ENCODE measurements around the gene STK38.
"Not testable (repeated sequence)": the region's sequence is repeated elsewhere in the genome, so short reads cannot be mapped to it uniquely, and the experiment has no call there.

STK38 gene

DNA sequence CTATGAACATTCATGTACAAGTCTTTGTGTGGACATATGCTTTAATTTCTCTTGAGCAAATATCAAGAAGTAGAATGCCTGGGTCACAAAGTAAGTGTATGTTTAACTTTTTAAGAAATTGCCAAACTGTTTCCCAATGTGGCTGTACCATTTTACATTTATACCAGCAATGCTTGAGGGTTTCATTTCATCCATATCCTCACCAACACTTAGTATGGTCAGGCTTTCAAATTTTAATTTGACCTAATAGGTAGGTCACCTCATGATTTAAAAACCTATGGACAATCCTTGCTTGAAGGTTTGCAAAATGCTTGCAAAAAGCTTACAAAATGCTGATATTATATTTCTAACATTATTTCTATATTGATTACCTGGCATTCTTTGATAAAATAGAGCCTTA lies 27.4 kb upstream of the STK38 start:
- H3K9me3 Mint-ChIP-seq (ENCODE audit: low read depth), result no peaks in the 10 kb centered on the region
- no peaks in the 10 kb centered on the region for H3K36me3 Mint-ChIP-seq
- H3K4me1 Mint-ChIP-seq (ENCODE audit: low read depth), result peaks cover 5% of the 10 kb centered on the region
- H3K4me3 Mint-ChIP-seq, result no peak overlapping the region
- no peaks in the 10 kb centered on the region for H3K27me3 Mint-ChIP-seq
- H3K27ac Mint-ChIP-seq, result no peak overlapping the region

DNA sequence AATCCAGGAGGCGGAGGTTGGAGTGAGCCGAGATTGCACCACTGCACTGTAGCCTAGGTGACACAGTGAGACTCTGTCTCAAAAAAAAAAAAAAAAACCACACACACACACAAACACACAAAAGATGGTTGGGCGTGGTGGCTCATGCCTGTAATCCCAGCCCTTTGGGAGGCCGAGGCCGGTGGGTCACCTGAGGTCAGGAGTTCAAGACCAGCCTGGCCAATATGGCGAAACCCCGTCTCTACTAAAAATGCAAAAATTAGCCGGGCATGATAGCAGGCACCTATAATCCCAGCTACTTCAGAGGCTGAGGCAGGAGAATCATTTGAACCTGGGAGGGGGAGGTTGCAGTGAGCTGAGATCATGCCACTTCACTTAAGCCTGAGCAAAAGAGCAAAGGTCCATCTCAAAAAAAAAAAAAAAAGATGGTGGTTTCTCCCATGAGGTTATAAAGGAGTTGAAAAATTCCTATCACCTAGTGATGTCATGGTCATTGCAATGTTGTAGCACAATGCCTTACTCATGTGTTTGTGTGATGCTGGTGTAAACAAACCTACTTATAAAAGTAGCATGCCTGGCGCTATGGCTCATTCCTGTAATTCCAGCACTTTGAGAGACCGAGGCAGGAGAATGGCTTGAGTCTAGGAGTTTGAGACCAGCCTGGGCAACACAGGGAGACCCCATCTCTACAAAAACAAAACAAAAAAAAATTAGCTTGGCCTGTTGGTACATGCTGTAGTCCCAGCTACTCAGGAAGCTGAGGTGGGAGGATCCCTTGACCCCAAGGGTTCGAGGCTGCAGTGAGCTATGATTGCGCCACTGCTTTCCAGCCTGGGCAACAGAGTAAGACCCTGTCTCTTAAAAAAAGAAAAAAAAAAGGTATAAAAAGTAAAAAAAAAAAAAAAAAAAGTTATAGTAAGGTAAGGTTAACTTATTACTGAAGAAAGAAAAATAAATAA lies 25.4 kb upstream of the STK38 start:
- H3K27me3 Mint-ChIP-seq; H3K4me3 Mint-ChIP-seq; H3K9me3 Mint-ChIP-seq (ENCODE audit: low read depth); H3K27ac Mint-ChIP-seq; H3K4me1 Mint-ChIP-seq (ENCODE audit: low read depth); H3K36me3 Mint-ChIP-seq: not testable (repeated sequence)

DNA sequence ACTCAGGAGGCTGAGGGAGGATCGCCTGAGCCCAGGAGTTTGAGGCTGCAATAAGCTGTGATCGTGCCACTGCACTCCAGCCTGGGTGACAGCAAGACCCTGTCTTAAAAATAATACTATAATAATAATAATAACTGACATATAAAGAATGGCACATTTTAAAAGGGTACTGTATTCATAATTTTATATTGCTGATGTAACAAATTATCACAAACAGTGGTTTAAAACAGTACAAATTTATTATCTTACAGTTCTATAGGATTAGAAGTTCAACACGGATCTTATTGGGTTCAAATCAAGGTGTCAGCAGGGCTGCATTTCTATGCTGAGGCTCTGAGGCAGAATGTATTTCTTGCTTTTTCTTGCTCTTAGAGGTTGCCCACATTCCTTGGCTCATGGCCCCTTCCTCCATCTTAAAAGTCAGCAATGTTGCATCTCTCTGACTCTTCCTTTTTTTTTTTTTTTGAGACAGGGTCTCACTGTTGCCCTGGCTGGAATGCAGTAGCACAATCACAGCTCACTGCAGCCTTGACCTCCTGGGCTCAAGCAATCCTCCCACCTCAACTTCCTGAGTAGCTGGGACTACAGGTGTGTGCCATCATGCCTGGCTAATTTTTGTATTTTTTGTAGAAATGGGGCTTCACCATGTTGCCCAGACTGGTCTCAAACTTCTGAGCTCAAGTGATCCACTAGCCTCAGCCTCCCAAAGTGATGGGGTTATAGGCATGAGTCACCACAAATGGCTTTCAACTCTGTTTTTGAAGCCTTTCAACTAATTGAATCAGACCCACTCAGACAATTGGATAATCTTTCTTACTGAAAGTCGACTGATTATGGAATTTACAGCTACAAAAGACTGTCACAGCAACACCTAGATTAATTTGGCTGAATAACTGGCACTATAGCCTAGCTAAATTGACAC lies 24.1 kb upstream of the STK38 start:
- no peaks in the 10 kb centered on the region for H3K36me3 Mint-ChIP-seq

DNA sequence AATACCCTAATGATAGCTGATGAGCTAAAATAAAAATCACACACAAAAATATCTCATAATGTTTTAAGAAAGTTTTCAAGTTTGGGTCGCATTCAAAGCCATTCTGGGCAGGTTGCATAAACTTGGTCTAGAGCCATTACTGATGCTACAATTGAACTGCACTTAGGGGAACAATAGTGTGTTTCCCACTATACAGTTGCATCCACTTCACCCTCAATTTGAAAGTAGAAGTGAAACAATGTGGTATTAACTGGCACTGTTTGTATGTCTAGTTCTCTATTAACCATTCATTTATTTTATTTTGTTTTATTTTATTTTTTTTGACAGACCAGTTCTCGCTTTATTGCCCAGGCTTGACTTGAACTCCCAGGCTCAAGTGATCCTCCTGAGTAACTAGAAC lies 23.0 kb upstream of the STK38 start:
- Mint-ChIP-seq H3K4me3 (no peak overlapping the region), H3K27ac (no peak overlapping the region), H3K36me3 (no peaks in the 10 kb centered on the region), H3K27me3 (no peaks in the 10 kb centered on the region), H3K9me3 (ENCODE audit: low read depth) (no peaks in the 10 kb centered on the region), H3K4me1 (ENCODE audit: low read depth) (no peaks in the 10 kb centered on the region)

More for the DNA sequence above, 24.1 kb upstream of the STK38 start:
- no peak overlapping the region for H3K4me3 Mint-ChIP-seq
- H3K4me1 Mint-ChIP-seq (ENCODE audit: low read depth), result no peaks in the 10 kb centered on the region
- no peaks in the 10 kb centered on the region for H3K27me3 Mint-ChIP-seq
- H3K9me3 Mint-ChIP-seq (ENCODE audit: low read depth), result no peaks in the 10 kb centered on the region
- no peak overlapping the region for H3K27ac Mint-ChIP-seq

DNA sequence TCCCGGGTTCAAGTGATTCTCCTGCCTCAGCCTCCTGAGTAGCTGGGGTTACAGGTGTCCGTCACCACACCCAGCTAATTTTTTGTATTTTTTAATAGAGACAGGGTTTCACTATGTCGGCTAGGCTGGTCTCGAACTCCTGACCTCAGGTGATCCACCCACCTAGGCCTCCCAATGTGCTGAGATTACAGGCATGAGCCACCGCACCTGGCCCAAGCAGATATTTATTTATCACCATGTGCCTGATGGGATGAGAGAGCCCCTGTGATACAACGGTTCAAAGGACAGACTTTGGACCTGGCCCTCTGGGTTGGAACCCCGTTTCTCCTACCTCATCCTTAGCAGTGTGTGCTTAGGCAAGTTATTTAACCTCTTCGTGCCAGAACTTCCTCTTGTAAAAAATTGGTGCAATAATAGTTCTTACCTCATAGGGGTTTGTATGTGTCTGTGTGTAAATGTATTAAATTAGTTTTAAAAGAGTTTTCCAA lies 19.2 kb upstream of the STK38 start:
- H3K4me3 Mint-ChIP-seq, result no peak overlapping the region
- no peak overlapping the region for H3K27ac Mint-ChIP-seq
- H3K9me3 Mint-ChIP-seq (ENCODE audit: low read depth), result no peaks in the 10 kb centered on the region
- H3K36me3 Mint-ChIP-seq, result no peaks in the 10 kb centered on the region
- no peaks in the 10 kb centered on the region for H3K27me3 Mint-ChIP-seq
- H3K4me1 Mint-ChIP-seq (ENCODE audit: low read depth), result no peaks in the 10 kb centered on the region

DNA sequence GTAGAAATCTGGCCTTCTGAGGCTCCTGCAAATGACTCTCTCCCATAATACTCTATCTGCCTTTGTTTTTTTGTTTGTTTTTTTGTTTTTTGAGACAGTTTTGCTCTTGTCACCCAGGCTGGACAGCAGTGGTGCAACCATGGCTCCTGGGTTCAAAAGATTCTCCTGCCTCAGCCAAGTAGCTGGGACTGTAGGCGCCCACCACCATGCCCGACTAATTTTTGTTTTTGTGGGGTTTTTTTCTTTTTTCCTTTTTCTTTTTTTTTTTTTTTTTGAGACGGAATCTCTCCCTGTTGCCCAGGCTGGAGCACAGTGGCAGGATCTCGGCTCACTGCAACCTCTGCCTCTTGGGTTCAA lies 16.6 kb upstream of the STK38 start:
- H3K27ac Mint-ChIP-seq, result no peak overlapping the region
- no peaks in the 10 kb centered on the region for H3K9me3 Mint-ChIP-seq (ENCODE audit: low read depth)
- no peak overlapping the region for H3K4me3 Mint-ChIP-seq
- H3K27me3 Mint-ChIP-seq, result no peaks in the 10 kb centered on the region
- no peaks in the 10 kb centered on the region for H3K36me3 Mint-ChIP-seq
- H3K4me1 Mint-ChIP-seq (ENCODE audit: low read depth), result no peaks in the 10 kb centered on the region

DNA sequence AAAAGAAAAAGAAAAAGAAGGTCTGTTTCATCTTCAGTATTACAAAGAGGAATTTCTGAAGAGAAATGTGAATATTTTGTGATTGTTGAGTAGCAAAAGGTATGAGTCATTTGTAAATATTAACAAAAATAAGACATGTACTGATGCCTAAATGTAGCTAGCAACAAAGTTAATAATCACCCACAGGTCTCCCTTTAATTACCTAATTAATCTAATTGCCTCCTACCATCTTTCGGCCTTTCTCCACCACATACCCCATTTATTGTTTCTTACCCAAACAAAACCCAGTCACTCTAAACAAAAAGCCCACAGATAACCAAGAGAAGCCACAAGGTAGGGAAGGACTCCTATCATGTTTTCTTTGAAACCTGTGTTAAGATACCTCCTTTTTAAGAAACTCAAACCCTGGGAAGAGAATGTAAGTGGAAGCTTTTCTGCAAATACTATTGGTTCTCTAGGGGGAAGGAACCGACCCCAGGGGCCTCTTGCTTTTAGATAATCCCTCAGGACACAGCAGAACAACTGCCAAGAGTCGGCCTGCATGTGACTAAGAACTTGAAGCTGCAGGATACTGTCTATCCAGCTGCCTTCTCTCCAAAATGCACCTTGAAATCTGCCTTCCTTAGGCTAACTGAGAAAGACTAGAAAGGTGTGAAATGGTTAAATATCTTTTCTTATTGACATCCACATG lies 16.1 kb upstream of the STK38 start:
- no peak overlapping the region for H3K4me3 Mint-ChIP-seq
- no peak overlapping the region for H3K27ac Mint-ChIP-seq
- no peaks in the 10 kb centered on the region for H3K36me3 Mint-ChIP-seq
- no peaks in the 10 kb centered on the region for H3K9me3 Mint-ChIP-seq (ENCODE audit: low read depth)
- H3K27me3 Mint-ChIP-seq, result no peaks in the 10 kb centered on the region
- H3K4me1 Mint-ChIP-seq (ENCODE audit: low read depth), result no peaks in the 10 kb centered on the region

DNA sequence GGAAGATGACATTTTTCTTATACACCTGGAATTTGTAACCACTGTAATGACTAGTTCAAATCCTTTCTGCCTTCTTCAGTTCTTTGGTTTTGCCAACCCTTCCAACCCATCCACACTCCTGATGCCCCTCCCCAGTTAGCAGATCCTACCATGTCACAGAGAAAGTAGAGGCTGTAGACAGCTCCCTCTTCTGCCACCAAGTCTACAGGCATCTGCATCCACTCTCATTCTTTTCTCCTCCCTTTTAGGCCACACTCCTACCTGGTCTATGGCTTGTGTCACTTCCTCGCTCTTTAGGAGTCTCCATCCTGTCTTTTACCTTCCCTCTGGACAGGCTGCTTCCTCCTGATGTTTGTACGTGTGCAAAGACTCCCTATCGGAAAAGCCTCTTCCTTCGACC lies 13.5 kb upstream of the STK38 start:
- no peak overlapping the region for H3K27ac Mint-ChIP-seq
- no peaks in the 10 kb centered on the region for H3K27me3 Mint-ChIP-seq
- no peaks in the 10 kb centered on the region for H3K36me3 Mint-ChIP-seq
- no peaks in the 10 kb centered on the region for H3K4me1 Mint-ChIP-seq (ENCODE audit: low read depth)
- no peak overlapping the region for H3K4me3 Mint-ChIP-seq
- H3K9me3 Mint-ChIP-seq (ENCODE audit: low read depth), result no peaks in the 10 kb centered on the region

DNA sequence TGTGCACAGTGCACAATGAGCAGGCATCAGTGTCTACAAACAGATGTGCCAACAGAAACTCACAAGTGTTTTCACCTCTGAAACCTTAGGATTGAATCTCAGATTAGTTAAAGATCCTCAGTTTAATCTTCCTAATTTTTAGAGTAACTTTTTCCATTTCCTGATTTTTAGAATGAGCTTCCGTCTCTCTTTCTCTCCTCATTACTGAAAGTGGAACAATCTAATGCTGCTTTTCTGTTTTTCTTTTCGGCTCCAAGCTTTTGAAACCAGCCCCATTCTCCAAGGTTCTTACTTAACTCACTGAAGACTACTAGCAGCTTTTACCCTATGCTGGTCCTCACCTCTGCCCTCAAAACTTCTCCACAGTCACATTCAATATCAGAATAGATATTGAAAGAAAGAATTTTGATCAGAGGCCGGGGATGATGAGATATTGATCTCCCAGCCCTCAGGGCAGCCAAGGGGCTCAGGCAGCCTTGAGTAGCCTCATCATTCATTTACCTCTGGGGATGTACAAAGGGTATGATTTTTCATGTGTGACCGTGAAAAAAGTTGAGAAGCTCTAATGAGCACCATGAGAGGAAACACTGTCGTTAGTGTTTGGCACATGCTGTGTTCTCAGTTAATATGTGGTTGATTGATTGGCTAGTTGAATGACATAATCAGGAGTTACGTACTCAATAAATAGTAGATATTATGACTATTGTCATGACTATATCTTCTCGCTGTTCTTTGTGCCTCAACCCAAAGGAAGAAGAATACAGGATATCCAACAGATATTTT lies 11.9 kb upstream of the STK38 start:
- Mint-ChIP-seq H3K9me3 (ENCODE audit: low read depth) (no peaks in the 10 kb centered on the region), H3K27ac (no peak overlapping the region), H3K36me3 (no peaks in the 10 kb centered on the region), H3K27me3 (no peaks in the 10 kb centered on the region), H3K4me3 (no peak overlapping the region), H3K4me1 (ENCODE audit: low read depth) (no peaks in the 10 kb centered on the region)

DNA sequence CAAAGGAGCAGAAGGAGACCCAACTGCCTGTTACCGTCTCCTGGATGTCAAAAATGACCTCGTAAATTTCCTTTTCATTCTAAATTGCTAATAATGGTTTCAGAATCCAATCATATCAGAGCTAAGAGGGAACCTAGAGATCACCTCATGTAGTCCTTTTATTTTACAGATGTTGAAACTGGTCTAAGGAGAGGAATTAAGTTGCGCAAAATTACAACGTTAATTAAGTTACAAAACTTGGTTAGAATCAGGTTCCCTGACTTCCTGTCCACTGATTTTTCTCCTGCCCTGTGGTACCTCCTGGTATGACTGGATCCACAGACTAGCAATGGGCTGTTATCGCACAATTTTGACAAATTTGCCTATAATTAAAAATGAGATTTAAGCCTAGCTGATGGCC lies 9.0 kb upstream of the STK38 start:
- H3K9me3 Mint-ChIP-seq (ENCODE audit: low read depth), result no peaks in the 10 kb centered on the region
- H3K27me3 Mint-ChIP-seq, result no peaks in the 10 kb centered on the region
- no peaks in the 10 kb centered on the region for H3K4me1 Mint-ChIP-seq (ENCODE audit: low read depth)
- H3K27ac Mint-ChIP-seq, result no peak overlapping the region
- no peak overlapping the region for H3K4me3 Mint-ChIP-seq
- no peaks in the 10 kb centered on the region for H3K36me3 Mint-ChIP-seq

DNA sequence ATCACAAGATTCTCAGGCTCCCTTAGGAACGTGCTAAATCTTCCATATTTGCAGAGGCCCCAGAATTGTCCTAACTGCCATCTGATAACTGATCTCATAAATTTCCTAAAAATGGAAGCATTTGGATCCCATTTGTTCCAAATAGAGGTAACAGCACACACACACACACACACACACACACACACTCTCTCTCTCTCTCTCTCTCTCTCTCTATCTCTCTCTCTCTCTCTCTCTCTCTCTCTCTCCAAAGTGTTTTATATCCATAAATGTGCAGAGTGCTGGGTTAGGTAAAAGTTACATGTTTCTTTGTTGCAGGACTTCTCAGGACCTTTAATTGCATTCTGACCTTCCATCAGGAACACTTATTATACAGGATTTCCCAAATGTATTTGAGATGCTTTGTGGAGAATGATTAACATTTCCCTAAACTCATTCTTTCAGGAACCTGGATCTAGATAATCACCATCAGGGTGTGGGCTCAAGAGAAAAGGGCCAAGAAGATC lies 8.5 kb upstream of the STK38 start:
- H3K4me3 Mint-ChIP-seq, result no peak overlapping the region
- no peaks in the 10 kb centered on the region for H3K27me3 Mint-ChIP-seq
- H3K27ac Mint-ChIP-seq, result no peak overlapping the region
- no peaks in the 10 kb centered on the region for H3K9me3 Mint-ChIP-seq (ENCODE audit: low read depth)
- no peaks in the 10 kb centered on the region for H3K36me3 Mint-ChIP-seq
- H3K4me1 Mint-ChIP-seq (ENCODE audit: low read depth), result no peaks in the 10 kb centered on the region

DNA sequence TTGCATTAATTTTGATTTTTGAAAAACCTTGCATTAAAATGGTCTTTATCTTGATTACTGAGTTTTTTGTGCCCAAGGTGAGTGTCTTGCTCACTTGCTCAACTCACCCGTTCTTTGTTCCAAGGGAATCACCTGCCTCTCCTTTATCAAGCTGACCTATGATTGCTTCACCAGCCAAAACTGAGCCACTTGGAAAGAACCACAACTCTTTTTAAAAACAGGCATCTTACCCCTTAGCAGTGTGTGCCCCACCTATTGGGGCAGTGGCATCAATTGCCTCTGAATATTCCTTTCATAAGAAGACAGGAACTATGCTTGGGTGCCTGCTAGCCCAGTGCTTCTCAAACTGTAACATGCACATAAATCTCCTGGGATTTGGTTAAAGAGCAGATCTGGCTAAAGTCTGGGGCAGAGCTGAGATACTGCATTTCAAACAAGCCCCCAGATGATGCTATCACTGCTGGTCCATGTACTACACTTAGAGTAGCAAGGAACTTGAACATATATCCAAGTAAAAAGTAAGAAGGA lies 3.3 kb upstream of the STK38 start:
- Mint-ChIP-seq H3K9me3 (ENCODE audit: low read depth) (no peaks in the 10 kb centered on the region), H3K27ac (peak overlapping the region; percentile 10), H3K4me3 (no peak overlapping the region), H3K36me3 (no peaks in the 10 kb centered on the region), H3K27me3 (no peaks in the 10 kb centered on the region), H3K4me1 (ENCODE audit: low read depth) (peaks cover 22% of the 10 kb centered on the region)

DNA sequence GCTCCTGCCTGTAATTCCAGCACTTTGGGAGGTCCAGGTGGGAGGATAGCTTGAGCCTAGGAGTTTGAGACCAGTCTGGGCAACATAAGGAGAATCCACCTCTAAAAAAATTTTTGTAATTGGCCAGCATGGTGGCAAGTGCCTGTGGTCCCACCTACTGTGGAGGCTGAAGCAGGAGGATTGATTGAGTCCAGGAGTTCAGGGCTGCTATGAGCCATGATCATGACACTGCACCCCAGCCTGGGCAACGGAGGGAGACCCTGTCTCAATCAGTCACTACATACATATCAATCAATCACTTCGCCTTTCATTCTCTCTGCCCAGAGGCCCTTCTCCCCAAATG lies 1.1 kb upstream of the STK38 start:
- Mint-ChIP-seq H3K9me3 (ENCODE audit: low read depth) (no peaks in the 10 kb centered on the region), H3K4me3 (peak overlapping the region; percentile 99), H3K36me3 (no peaks in the 10 kb centered on the region), H3K27me3 (no peaks in the 10 kb centered on the region), H3K4me1 (ENCODE audit: low read depth) (peaks cover 40% of the 10 kb centered on the region), H3K27ac (peak overlapping the region; percentile 97)

All from activated naive CD8-positive, alpha-beta T cell (primary cell).